Astrocyte (in vitro differentiated cells and primary cell): ENCODE results near the gene MBD5. TPM values are rescaled to one million over a fixed set of nuclear protein-coding genes. Genes with fewer than 3 reads are reported as not detected.
"Not testable (repeated sequence)": the region's sequence is repeated elsewhere in the genome, so short reads cannot be mapped to it uniquely, and the experiment has no call there.

Experiments
- DNase-seq: peaks from one replicate; pipeline ENCODE4 v3.0.0-alpha.2; 2010; ENCODE audit warnings: low read depth
- FAIRE-seq: peaks from 2 replicates; lab custom pipeline; 2011; peaks lifted over from hg19 to GRCh38; lab: Jason Lieb, UNC
- H2AFZ ChIP-seq: 2 replicates; pipeline ENCODE4 v1.6.0; 2012; ENCODE audit warnings: low read depth, low read length, inconsistent platforms
- H3K27ac ChIP-seq: 2 replicates; pipeline ENCODE4 v1.5.1; 2011; ENCODE audit warnings: low read depth, low read length, inconsistent platforms
- H3K27me3 ChIP-seq: 2 replicates; pipeline ENCODE4 v1.6.0; 2011; ENCODE audit warnings: low read length, inconsistent platforms; ENCODE audit not compliant: insufficient read depth
- H3K36me3 ChIP-seq: 2 replicates; pipeline ENCODE4 v1.5.1; 2011; ENCODE audit warnings: low read length, inconsistent platforms; ENCODE audit not compliant: insufficient read depth
- H3K4me1 ChIP-seq: 2 replicates; pipeline ENCODE4 v1.5.1; 2011; ENCODE audit warnings: low read length, inconsistent platforms; ENCODE audit not compliant: insufficient read depth
- H3K4me2 ChIP-seq: 2 replicates; pipeline ENCODE4 v1.6.0; 2012; ENCODE audit warnings: low read length, inconsistent platforms
- H3K4me3 ChIP-seq: 2 replicates; pipeline ENCODE4 v1.5.1; 2011; ENCODE audit warnings: low read depth, mild to moderate bottlenecking, low read length, inconsistent platforms; ENCODE audit not compliant: insufficient read depth
- H3K79me2 ChIP-seq: 2 replicates; pipeline ENCODE4 v1.6.0; 2012; ENCODE audit warnings: mild to moderate bottlenecking, low read length, inconsistent platforms; ENCODE audit not compliant: insufficient read depth
- H3K9ac ChIP-seq: 2 replicates; pipeline ENCODE4 v1.6.0; 2012; ENCODE audit warnings: mild to moderate bottlenecking, low read length, inconsistent platforms
- H3K9me3 ChIP-seq: 2 replicates; pipeline ENCODE4 v1.5.1; 2012; ENCODE audit warnings: low read depth, mild to moderate bottlenecking, low read length, inconsistent platforms; ENCODE audit not compliant: insufficient read depth
- H4K20me1 ChIP-seq: 2 replicates; pipeline ENCODE4 v1.6.0; 2012; ENCODE audit warnings: low read length, inconsistent platforms; ENCODE audit not compliant: insufficient read depth
- H3K27ac Mint-ChIP-seq: one replicate; pipeline ENCODE4 v1.8.0; 2021; ENCODE audit warnings: mild to moderate bottlenecking, mixed read lengths; ENCODE audit not compliant: unreplicated experiment
- H3K27me3 Mint-ChIP-seq: one replicate; pipeline ENCODE4 v1.8.0; 2021; ENCODE audit warnings: low read depth, mixed read lengths; ENCODE audit not compliant: unreplicated experiment
- H3K36me3 Mint-ChIP-seq: one replicate; pipeline ENCODE4 v1.8.0; 2021; ENCODE audit warnings: low read depth, mixed read lengths; ENCODE audit not compliant: unreplicated experiment
- H3K4me1 Mint-ChIP-seq: one replicate; pipeline ENCODE4 v1.8.0; 2021; ENCODE audit warnings: low read depth, mixed read lengths; ENCODE audit not compliant: unreplicated experiment
- H3K4me3 Mint-ChIP-seq: one replicate; pipeline ENCODE4 v1.8.0; 2021; ENCODE audit warnings: mild to moderate bottlenecking, moderate library complexity, mixed read lengths; ENCODE audit not compliant: unreplicated experiment
- H3K9me3 Mint-ChIP-seq: one replicate; pipeline ENCODE4 v1.8.0; 2021; ENCODE audit warnings: mild to moderate bottlenecking, mixed read lengths; ENCODE audit not compliant: unreplicated experiment
- CTCF ChIP-seq: IDR thresholded peaks from 2 replicates; pipeline ENCODE4 v1.5.1; 2011; ENCODE audit warnings: low read depth, mild to moderate bottlenecking, inconsistent platforms, low read length, moderate library complexity; ENCODE audit not compliant: insufficient read depth
- EZH2 ChIP-seq: IDR thresholded peaks from 2 replicates; pipeline ENCODE4 v1.6.1; 2012; ENCODE audit warnings: mild to moderate bottlenecking, low read length, inconsistent platforms; ENCODE audit not compliant: insufficient read depth
- total RNA-seq: library from RNA; stranded (reverse); gene quantifications from 2 replicates; pipeline ENCODE4 v1.2.1, GENCODE V29; 2021

The MBD5 gene
- total RNA-seq, 1 donor from 2014 or later, result 53.6 TPM

DNA sequence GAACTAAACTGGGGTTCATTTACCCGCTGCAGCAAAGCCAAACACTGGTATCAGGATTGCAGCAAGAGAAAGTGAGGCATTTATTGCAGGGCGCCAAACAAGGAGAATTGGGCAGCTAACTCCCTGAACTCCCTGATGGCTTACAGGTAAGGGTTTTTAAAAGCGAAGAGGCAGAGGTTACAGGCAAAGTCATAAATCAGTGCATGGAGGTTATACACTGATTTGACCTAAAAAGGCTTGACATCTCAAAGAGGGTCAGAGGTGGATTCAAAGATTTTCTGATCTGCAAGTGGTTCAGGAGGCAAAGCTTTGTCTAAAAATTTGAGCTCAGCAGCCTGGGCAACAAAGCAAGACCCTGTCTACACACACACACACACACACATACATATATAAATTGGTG lies 520.9 kb downstream of the MBD5 start:
- Histone ChIP-seq H3K4me2 (no peak overlapping the region), H3K4me1 (no peaks in the 10 kb centered on the region), H3K36me3 (no peaks in the 10 kb centered on the region), H3K27me3 (no peaks in the 10 kb centered on the region), H3K9ac (no peak overlapping the region), H4K20me1 (no peaks in the 10 kb centered on the region), H2AFZ (no peak overlapping the region), H3K79me2 (no peaks in the 10 kb centered on the region), H3K9me3 (no peaks in the 10 kb centered on the region), H3K27ac (no peak overlapping the region), H3K4me3 (no peak overlapping the region)
- H3K9me3 Mint-ChIP-seq, result peaks cover 3% of the 10 kb centered on the region
- no peaks in the 10 kb centered on the region for H3K36me3 Mint-ChIP-seq
- no peak overlapping the region for H3K27ac Mint-ChIP-seq
- DNase-seq (no peak), FAIRE-seq (no peak)
- peaks cover 5% of the 10 kb centered on the region for H3K4me1 Mint-ChIP-seq
- TF ChIP-seq EZH2 (no peak), CTCF (no peak)
- H3K27me3 Mint-ChIP-seq, result peaks cover 12% of the 10 kb centered on the region
- no peak overlapping the region for H3K4me3 Mint-ChIP-seq

GRCh38 chr2:148542614-148543013 lies 521.7 kb downstream of the MBD5 start:
- Histone ChIP-seq H3K27me3 (no peaks in the 10 kb centered on the region), H3K79me2 (no peaks in the 10 kb centered on the region), H2AFZ (no peak overlapping the region), H3K4me1 (no peaks in the 10 kb centered on the region), H4K20me1 (no peaks in the 10 kb centered on the region), H3K36me3 (no peaks in the 10 kb centered on the region), H3K9me3 (no peaks in the 10 kb centered on the region), H3K9ac (no peak overlapping the region), H3K4me3 (no peak overlapping the region), H3K27ac (no peak overlapping the region), H3K4me2 (no peak overlapping the region)
- H3K27ac Mint-ChIP-seq, result no peak overlapping the region
- peaks cover 3% of the 10 kb centered on the region for H3K9me3 Mint-ChIP-seq
- TF ChIP-seq EZH2, result no peak
- no peak for TF ChIP-seq CTCF
- peaks cover 12% of the 10 kb centered on the region for H3K27me3 Mint-ChIP-seq
- H3K4me3 Mint-ChIP-seq, result no peak overlapping the region
- H3K36me3 Mint-ChIP-seq, result no peaks in the 10 kb centered on the region
- peaks cover 5% of the 10 kb centered on the region for H3K4me1 Mint-ChIP-seq
- FAIRE-seq (no peak), DNase-seq (no peak)

- FAIRE-seq, H3K4me1 Mint-ChIP-seq, H3K27me3 ChIP-seq, H3K36me3 ChIP-seq, H3K27ac ChIP-seq, H4K20me1 ChIP-seq, H3K27ac Mint-ChIP-seq, H2AFZ ChIP-seq, H3K36me3 Mint-ChIP-seq, H3K9me3 Mint-ChIP-seq, H3K4me1 ChIP-seq, H3K9me3 ChIP-seq, DNase-seq, H3K79me2 ChIP-seq, H3K9ac ChIP-seq, H3K4me2 ChIP-seq, H3K4me3 ChIP-seq, H3K4me3 Mint-ChIP-seq: not testable (repeated sequence)
- peaks cover 12% of the 10 kb centered on the region for H3K27me3 Mint-ChIP-seq
These were observed 522.2 kb downstream of the MBD5 start for GRCh38 chr2:148543088-148543540.
